Calu3 (cell line): ENCODE measurements around the gene BBS10. TPM values are rescaled to one million over a fixed set of nuclear protein-coding genes. Genes with fewer than 3 reads are reported as not detected.

ENCODE experiments used
- Bru-seq: library from RNA; stranded (reverse); fragments of 400-500 nt; gene quantifications from one replicate; lab custom pipeline; 2021; lab: Mats Ljungman, UMichigan
- BruChase-seq, 2 experiments: library from RNA; stranded (reverse); fragments of 400-500 nt; gene quantifications; one replicate each; lab custom pipeline; 2021; lab: Mats Ljungman, UMichigan
- BruUV-seq: library from RNA; stranded (reverse); fragments of 400-500 nt; replicated peaks from 2 replicates; lab custom pipeline; 2021; lab: Mats Ljungman, UMichigan
- CTCF ChIA-PET: fragments of 300-600 bp; sonication (Branson Sonifier 250); formaldehyde crosslinking; loops from one replicate; lab custom pipeline; 2022; ENCODE audit warnings: antibody characterized with exemption; lab: Charles Lee
- DNase-seq: peaks from one replicate; pipeline ENCODE4 v3.0.0; 2022
- H3K27ac Mint-ChIP-seq: one replicate; pipeline ENCODE4 v1.8.0; 2022; ENCODE audit warnings: mixed read lengths; ENCODE audit not compliant: unreplicated experiment
- H3K27me3 Mint-ChIP-seq: one replicate; pipeline ENCODE4 v1.8.0; 2022; ENCODE audit warnings: mixed read lengths; ENCODE audit not compliant: unreplicated experiment
- H3K36me3 Mint-ChIP-seq: one replicate; pipeline ENCODE4 v1.8.0; 2022; ENCODE audit warnings: mild to moderate bottlenecking, moderate library complexity, mixed read lengths; ENCODE audit not compliant: insufficient read depth, unreplicated experiment
- H3K4me1 Mint-ChIP-seq: one replicate; pipeline ENCODE4 v1.8.0; 2022; ENCODE audit warnings: mild to moderate bottlenecking, low read depth, mixed read lengths; ENCODE audit not compliant: unreplicated experiment
- H3K4me3 Mint-ChIP-seq: one replicate; pipeline ENCODE4 v1.8.0; 2022; ENCODE audit warnings: mild to moderate bottlenecking, low read depth, moderate library complexity, mixed read lengths; ENCODE audit not compliant: unreplicated experiment
- H3K9me3 Mint-ChIP-seq: one replicate; pipeline ENCODE4 v1.8.0; 2022; ENCODE audit warnings: low read depth, mixed read lengths; ENCODE audit not compliant: unreplicated experiment
- intact Hi-C: fragments of 100-400 bp; cut with micrococcal nuclease; formaldehyde crosslinking; loops from one replicate; pipeline ENCODE4 v1.10.0; 2022; ENCODE audit not compliant: unreplicated experiment
- long read RNA-seq: library from polyadenylated mRNA; stranded (forward); transcript quantifications from one replicate; pipeline ENCODE4 v2.0.0, GENCODE V29; 2022
- total RNA-seq: library from RNA; stranded (reverse); gene quantifications from 2 replicates; pipeline ENCODE4 v1.2.3, GENCODE V29; 2022
- TF ChIP-seq, protein P1 (sequence below): fragments of 200-600 bp; IDR thresholded peaks from one replicate; pipeline ENCODE4 v1.8.0; 2022; ENCODE audit warnings: antibody characterized with exemption; ENCODE audit not compliant: unreplicated experiment

Gene BBS10
- total RNA-seq = 11.7 and 13.7 TPM in 2 replicates
- Bru-seq, nascent RNA = percentile 84 among the genes with signal in this experiment
- percentile 80 among the genes with signal in this experiment for BruChase-seq, experiment 1, labeled RNA remaining after a 6-hour chase
- percentile 95 among the genes with signal in this experiment for BruChase-seq, experiment 2, labeled RNA remaining after a 2-hour chase
- long read RNA-seq, transcript BBS10-201 (2 exons, 3,595 nt) = major isoform, 14 of 25 reads
- long read RNA-seq, partial matches to known transcripts = 0 of 25 reads
- long read RNA-seq, other reads (novel, unspliced or antisense) = 11 of 25 reads

DNA sequence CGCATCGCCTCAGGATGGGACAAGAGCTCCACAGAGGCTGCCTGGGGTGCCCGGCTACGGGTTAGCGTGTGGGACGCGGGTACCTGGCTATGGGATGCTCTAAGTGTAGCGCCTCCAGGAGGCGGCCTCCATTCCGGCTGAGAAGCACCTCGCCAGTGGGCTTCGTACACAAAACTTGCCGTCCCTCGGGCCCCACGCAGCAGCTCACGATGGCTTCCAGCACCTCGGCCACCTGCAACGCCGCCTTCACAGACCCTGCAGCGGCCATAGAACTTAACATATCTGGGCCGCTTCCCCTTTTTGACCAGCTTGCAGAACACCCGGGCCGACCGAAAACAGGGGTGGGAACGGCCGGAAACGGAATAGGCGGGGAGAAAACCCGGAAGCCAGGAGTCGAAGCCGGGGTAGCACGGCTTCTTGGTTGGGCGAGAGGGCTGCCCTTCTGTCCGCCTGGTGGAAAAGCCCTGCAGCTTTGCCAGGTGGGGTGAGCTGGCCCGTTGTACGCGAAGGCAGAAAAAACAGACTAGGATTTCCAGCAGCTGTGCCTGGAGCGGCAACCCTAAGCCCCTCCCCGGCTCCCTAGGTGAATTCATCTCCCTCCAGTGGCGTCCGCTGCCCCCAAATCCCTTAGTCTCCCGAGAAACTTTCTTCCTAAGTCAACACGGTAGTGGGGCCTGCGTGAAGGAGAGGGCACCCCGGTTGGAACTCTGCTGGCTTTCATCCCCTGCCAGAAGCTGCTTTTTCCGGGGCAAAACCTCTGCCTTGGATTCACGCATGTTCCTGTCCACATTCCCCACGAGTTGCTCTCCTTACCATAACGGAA lies at the start of gene BBS10:
BBS10 (minus strand) TSS at position 337 of the 823 bp plus-strand sequence; CDS start at position 280, 57 bp downstream.
- intact Hi-C loops = loop anchor here (5.0 kb wide), 3 partner anchors 209 to 301 kb away; partner anchors contain the start of gene OSBPL8
- Mint-ChIP-seq H3K9me3 (no peaks in the 10 kb centered on the region), H3K4me3 (peak within 1 kb of the TSS; percentile 89), H3K4me1 (peaks cover 25% of the 10 kb centered on the region), H3K27ac (peak within 1 kb of the TSS; percentile 85), H3K36me3 (peaks cover 23% of the 10 kb centered on the region), H3K27me3 (no peaks in the 10 kb centered on the region)
- DNase-seq = peak; percentile 92
- TF ChIP-seq, protein P1, sequence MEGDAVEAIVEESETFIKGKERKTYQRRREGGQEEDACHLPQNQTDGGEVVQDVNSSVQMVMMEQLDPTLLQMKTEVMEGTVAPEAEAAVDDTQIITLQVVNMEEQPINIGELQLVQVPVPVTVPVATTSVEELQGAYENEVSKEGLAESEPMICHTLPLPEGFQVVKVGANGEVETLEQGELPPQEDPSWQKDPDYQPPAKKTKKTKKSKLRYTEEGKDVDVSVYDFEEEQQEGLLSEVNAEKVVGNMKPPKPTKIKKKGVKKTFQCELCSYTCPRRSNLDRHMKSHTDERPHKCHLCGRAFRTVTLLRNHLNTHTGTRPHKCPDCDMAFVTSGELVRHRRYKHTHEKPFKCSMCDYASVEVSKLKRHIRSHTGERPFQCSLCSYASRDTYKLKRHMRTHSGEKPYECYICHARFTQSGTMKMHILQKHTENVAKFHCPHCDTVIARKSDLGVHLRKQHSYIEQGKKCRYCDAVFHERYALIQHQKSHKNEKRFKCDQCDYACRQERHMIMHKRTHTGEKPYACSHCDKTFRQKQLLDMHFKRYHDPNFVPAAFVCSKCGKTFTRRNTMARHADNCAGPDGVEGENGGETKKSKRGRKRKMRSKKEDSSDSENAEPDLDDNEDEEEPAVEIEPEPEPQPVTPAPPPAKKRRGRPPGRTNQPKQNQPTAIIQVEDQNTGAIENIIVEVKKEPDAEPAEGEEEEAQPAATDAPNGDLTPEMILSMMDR = no peak
- TSS peak; percentile 98 for BruUV-seq
- CTCF ChIA-PET = interaction anchor here (0.5 to 2.3 kb wide), 8 partner anchors 8 to 957 kb away, joined by 3 to 12 read pairs (median 4); partner anchors contain the start of gene GLIPR1L2

DNA sequence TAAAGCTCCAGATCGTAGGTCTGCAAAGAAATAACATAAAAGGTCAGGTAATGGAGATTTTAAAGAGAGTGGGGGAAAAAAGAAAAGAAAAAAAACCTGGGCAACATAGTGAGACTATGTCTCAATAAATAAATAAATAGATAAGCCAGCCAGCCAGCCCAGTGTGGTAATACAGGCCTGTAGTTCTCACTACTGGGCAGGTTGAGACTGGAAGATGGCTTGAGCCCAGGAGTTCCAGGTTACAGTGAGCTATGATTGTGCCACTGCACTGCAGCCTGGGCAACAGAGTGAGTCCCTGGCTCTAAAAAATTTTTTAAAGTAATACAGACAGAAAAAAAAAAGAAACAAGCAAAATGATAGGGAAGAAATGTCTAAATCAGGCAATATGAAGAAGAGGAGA lies 43.2 kb upstream of the BBS10 start:
- no TSS peak for BruUV-seq
- no peak for DNase-seq
- CTCF ChIA-PET = no interaction called here
- Mint-ChIP-seq H3K36me3 (no peaks in the 10 kb centered on the region), H3K27me3 (no peaks in the 10 kb centered on the region), H3K9me3 (no peaks in the 10 kb centered on the region), H3K27ac (no peak overlapping the region), H3K4me1 (no peaks in the 10 kb centered on the region), H3K4me3 (no peak overlapping the region)
- TF ChIP-seq, protein P1 = no peak
- intact Hi-C loops = no loop called here

DNA sequence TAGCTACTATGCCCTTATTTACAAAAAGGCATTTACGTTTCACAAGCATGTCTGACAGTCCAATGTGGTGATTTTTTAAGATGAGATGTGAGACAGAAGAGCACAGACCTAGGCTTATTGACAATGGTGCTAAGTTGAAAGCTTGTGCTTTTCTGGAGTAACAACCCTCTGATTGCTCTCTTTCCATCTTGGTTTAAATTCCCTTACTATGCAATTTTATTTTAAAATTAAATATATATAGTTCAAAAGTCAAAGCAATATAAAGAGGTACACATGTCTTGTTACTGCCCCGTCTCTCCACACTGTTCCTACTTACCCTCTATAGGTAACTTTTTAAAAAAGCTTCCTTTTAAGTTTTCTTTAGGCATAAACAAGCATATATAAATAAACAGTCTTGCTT lies 39.4 kb upstream of the BBS10 start:
- Mint-ChIP-seq H3K9me3 (no peaks in the 10 kb centered on the region), H3K27ac (no peak overlapping the region), H3K4me3 (no peak overlapping the region), H3K4me1 (no peaks in the 10 kb centered on the region), H3K27me3 (no peaks in the 10 kb centered on the region), H3K36me3 (no peaks in the 10 kb centered on the region)
- BruUV-seq = no TSS peak
- intact Hi-C loops = no loop called here
- CTCF ChIA-PET = no interaction called here
- TF ChIP-seq, protein P1 = no peak
- no peak for DNase-seq

DNA sequence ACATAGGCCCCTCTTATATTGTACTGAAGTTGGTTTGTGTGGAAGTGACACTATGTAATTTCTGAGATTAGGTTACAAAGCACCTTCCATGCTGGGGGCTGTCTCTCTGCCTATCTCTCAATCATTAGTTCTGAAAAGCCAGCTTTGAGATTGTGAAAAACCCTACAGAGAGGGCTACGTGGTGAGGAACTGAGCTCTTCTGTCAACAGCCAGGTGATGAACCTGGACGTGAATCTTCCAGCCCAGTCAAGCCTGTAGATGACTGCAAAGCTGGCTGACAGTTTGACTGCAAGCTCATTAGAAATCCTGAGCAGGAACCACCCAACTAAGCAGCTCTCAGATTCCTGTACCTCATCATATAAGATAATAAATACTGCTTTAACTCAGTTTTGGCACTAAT lies 36.3 kb upstream of the BBS10 start:
- H3K27ac Mint-ChIP-seq = no peak overlapping the region
- H3K4me3 Mint-ChIP-seq = no peak overlapping the region
- no TSS peak for BruUV-seq
- H3K4me1 Mint-ChIP-seq = no peaks in the 10 kb centered on the region
- intact Hi-C loops = no loop called here
- CTCF ChIA-PET = no interaction called here
- no peaks in the 10 kb centered on the region for H3K27me3 Mint-ChIP-seq
- TF ChIP-seq, protein P1 = no peak
- H3K36me3 Mint-ChIP-seq = no peaks in the 10 kb centered on the region
- DNase-seq = no peak
- no peaks in the 10 kb centered on the region for H3K9me3 Mint-ChIP-seq
